ENCODE results near the gene NIBAN1.

The NIBAN1 gene

DNA sequence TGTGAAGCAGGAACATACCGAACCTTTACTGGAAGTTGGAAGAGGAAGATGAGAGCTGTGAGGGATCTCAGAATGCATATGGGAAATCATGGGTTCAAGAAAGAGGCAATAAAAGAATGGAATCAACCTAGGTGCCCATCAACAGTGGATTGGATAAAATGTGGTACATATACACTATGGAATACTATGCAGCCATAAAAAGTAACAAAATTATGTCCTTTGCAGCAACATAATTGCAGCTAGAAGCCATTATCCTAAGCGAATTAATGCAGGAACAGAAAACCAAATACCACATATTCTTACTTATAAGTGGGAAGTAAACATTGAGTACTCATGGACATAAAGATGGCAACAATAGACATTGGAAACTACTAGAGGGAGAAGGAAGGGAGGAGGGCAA is 40.4 kb downstream of the NIBAN1 start:
- TF ChIP-seq CTCF (IDR thresholded peaks at IDR 0.05; ENCODE audit: low read depth, low read length) (no peak), EZH2phosphoT487 (IDR thresholded peaks at IDR 0.05; ENCODE audit: low read depth) (no peak)
- H2AFZ ChIP-seq (ENCODE audit: low read depth, low read length): no peak overlapping the region
- H3K4me2 ChIP-seq (ENCODE audit: low read length): no peak overlapping the region
- peaks cover 38% of the 10 kb centered on the region for H3K36me3 ChIP-seq (replicated peaks; ENCODE audit: low read depth, low read length)
- H3K79me2 ChIP-seq (ENCODE audit: low read length): peaks cover 95% of the 10 kb centered on the region
- H3K27me3 ChIP-seq (ENCODE audit: low read depth, low read length): no peaks in the 10 kb centered on the region
- H3K9ac ChIP-seq (ENCODE audit: low read length): no peak overlapping the region
- H3K4me1 ChIP-seq (ENCODE audit: low read length): peaks cover 35% of the 10 kb centered on the region
- H4K20me1 ChIP-seq (ENCODE audit: insufficient read depth, low read length): no peaks in the 10 kb centered on the region
- H3K27ac ChIP-seq (ENCODE audit: low read length): no peak overlapping the region
- H3K9me3 ChIP-seq (ENCODE audit: insufficient read depth, low read length): no peaks in the 10 kb centered on the region
- no peak overlapping the region for H3K4me3 ChIP-seq (ENCODE audit: low read length)

DNA sequence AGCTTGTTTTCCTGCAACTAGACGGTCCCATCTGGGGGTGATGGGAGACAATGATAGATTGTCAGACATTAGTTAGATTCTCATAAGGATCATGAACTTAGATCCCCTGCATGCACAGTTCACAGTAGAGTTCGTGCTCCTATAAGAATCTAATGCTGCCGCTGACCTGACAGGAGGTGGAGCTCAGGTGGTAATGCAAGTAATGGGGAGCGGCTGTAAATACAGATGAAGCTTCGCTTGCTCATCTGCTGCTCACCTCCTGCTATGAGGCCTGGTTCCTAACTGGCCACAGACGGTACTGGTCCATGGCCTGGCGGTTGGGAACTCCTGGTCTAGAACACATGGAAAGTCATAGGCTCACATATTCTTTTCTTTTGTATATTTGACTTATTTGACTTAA is 42.0 kb downstream of the NIBAN1 start:
- Histone ChIP-seq H3K9ac (ENCODE audit: low read length) (no peak overlapping the region), H3K9me3 (ENCODE audit: insufficient read depth, low read length) (no peaks in the 10 kb centered on the region), H3K27me3 (ENCODE audit: low read depth, low read length) (no peaks in the 10 kb centered on the region), H2AFZ (ENCODE audit: low read depth, low read length) (no peak overlapping the region), H3K4me2 (ENCODE audit: low read length) (no peak overlapping the region), H3K27ac (ENCODE audit: low read length) (no peak overlapping the region), H3K36me3 (replicated peaks; ENCODE audit: low read depth, low read length) (peaks cover 52% of the 10 kb centered on the region), H3K79me2 (ENCODE audit: low read length) (peaks cover 95% of the 10 kb centered on the region), H3K4me3 (ENCODE audit: low read length) (no peak overlapping the region), H4K20me1 (ENCODE audit: insufficient read depth, low read length) (no peaks in the 10 kb centered on the region), H3K4me1 (ENCODE audit: low read length) (peaks cover 18% of the 10 kb centered on the region)
- TF ChIP-seq EZH2phosphoT487 (IDR thresholded peaks at IDR 0.05; ENCODE audit: low read depth): no peak
- TF ChIP-seq CTCF (IDR thresholded peaks at IDR 0.05; ENCODE audit: low read depth, low read length): no peak

DNA sequence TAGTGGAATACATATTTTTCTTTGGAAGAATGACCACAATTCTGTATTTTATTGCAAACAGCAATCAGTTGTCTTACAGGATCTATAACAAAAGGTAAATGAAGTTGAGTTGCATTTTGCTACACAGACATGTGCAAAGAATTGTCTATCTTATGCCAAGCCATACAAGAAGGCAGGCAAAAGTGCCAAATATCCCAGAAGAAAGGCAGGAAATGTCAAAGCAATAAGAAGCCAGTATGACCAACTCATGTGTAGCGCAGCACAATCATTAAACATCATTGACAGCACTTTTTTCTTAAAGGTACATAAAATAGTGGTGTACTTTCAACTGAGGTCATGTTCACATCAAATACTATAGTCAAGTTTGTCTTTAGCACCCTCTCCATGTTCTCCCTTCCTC is 42.7 kb downstream of the NIBAN1 start:
- Histone ChIP-seq H3K4me2 (ENCODE audit: low read length) (no peak overlapping the region), H3K79me2 (ENCODE audit: low read length) (peaks cover 91% of the 10 kb centered on the region), H3K4me3 (ENCODE audit: low read length) (no peak overlapping the region), H3K27ac (ENCODE audit: low read length) (no peak overlapping the region), H3K9ac (ENCODE audit: low read length) (no peak overlapping the region), H3K9me3 (ENCODE audit: insufficient read depth, low read length) (no peaks in the 10 kb centered on the region), H3K4me1 (ENCODE audit: low read length) (peaks cover 11% of the 10 kb centered on the region), H2AFZ (ENCODE audit: low read depth, low read length) (no peak overlapping the region), H3K27me3 (ENCODE audit: low read depth, low read length) (no peaks in the 10 kb centered on the region), H4K20me1 (ENCODE audit: insufficient read depth, low read length) (no peaks in the 10 kb centered on the region), H3K36me3 (replicated peaks; ENCODE audit: low read depth, low read length) (peaks cover 57% of the 10 kb centered on the region)
- TF ChIP-seq CTCF (IDR thresholded peaks at IDR 0.05; ENCODE audit: low read depth, low read length): no peak
- no peak for TF ChIP-seq EZH2phosphoT487 (IDR thresholded peaks at IDR 0.05; ENCODE audit: low read depth)

DNA sequence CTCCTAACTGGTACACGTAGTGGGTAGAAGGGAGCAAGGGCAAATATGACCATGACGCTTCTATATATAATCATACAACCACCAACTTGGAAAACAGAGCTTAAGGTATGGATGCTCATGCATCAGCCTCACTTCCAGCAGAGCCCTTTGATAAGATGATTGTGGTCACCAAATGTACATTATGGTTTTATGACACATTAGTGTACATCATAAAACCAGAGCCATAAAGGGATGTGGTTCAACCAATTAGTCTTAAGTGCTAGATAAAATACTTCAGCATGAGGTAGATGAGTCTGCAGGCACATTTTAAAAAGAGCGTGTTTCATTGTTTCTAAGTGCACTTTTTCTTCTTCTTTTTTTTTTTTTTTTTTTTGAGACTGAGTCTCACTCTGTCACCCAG is 43.7 kb downstream of the NIBAN1 start:
- no peak overlapping the region for H3K4me2 ChIP-seq (ENCODE audit: low read length)
- no peak for TF ChIP-seq EZH2phosphoT487 (IDR thresholded peaks at IDR 0.05; ENCODE audit: low read depth)
- no peak for TF ChIP-seq CTCF (IDR thresholded peaks at IDR 0.05; ENCODE audit: low read depth, low read length)

More for the DNA sequence above, 43.7 kb downstream of the NIBAN1 start:
- peaks cover 2% of the 10 kb centered on the region for H3K4me1 ChIP-seq (ENCODE audit: low read length)
- no peaks in the 10 kb centered on the region for H3K9me3 ChIP-seq (ENCODE audit: insufficient read depth, low read length)
- no peak overlapping the region for H3K27ac ChIP-seq (ENCODE audit: low read length)
- no peaks in the 10 kb centered on the region for H4K20me1 ChIP-seq (ENCODE audit: insufficient read depth, low read length)
- H3K79me2 ChIP-seq (ENCODE audit: low read length): peaks cover 81% of the 10 kb centered on the region
- H2AFZ ChIP-seq (ENCODE audit: low read depth, low read length): no peak overlapping the region
- H3K9ac ChIP-seq (ENCODE audit: low read length): no peak overlapping the region
- no peaks in the 10 kb centered on the region for H3K27me3 ChIP-seq (ENCODE audit: low read depth, low read length)
- H3K4me3 ChIP-seq (ENCODE audit: low read length): no peak overlapping the region
- peaks cover 54% of the 10 kb centered on the region for H3K36me3 ChIP-seq (replicated peaks; ENCODE audit: low read depth, low read length)

All from OCI-LY3 (cell line).